GM18508 (cell line): ENCODE results near the gene DHX38.

Experiments used
- ATAC-seq: cut with Tn5 transposase; IDR thresholded peaks from one replicate; pipeline ENCODE4 v1.9.1; 2021; ENCODE audit warnings: moderate number of reproducible peaks; ENCODE audit not compliant: insufficient read depth, unreplicated experiment

The DHX38 gene

GRCh38 chr16:72112906-72113615 is 19.4 kb downstream of the DHX38 start:
- ATAC-seq, result no peak

- ATAC-seq, result no peak
These were observed 19.9 kb downstream of the DHX38 start for GRCh38 chr16:72113616-72113945.

- no peak for ATAC-seq
These were observed 26.4 kb downstream of the DHX38 start for GRCh38 chr16:72120026-72120425.

GRCh38 chr16:72122308-72122707 is 28.7 kb downstream of the DHX38 start:
- ATAC-seq, result no peak

- no peak for ATAC-seq
These were observed 29.3 kb downstream of the DHX38 start for GRCh38 chr16:72122916-72123315.

GRCh38 chr16:72123426-72123825 is 29.8 kb downstream of the DHX38 start:
- no peak for ATAC-seq

- no peak for ATAC-seq
These were observed 30.5 kb downstream of the DHX38 start for GRCh38 chr16:72124148-72124547.

GRCh38 chr16:72124761-72125634 is 31.4 kb downstream of the DHX38 start:
- no peak for ATAC-seq

GRCh38 chr16:72125635-72126428 is 32.2 kb downstream of the DHX38 start:
- no peak for ATAC-seq

- no peak for ATAC-seq
These were observed 32.8 kb downstream of the DHX38 start for GRCh38 chr16:72126429-72126765.

GRCh38 chr16:72128701-72129100 is 35.1 kb downstream of the DHX38 start:
- no peak for ATAC-seq

- ATAC-seq, result no peak
These were observed 36.5 kb downstream of the DHX38 start for GRCh38 chr16:72129976-72130656.

- ATAC-seq, result no peak
These were observed 37.4 kb downstream of the DHX38 start for GRCh38 chr16:72131036-72131435.

- ATAC-seq, result no peak
These were observed 39.1 kb downstream of the DHX38 start for GRCh38 chr16:72132726-72133125.

GRCh38 chr16:72134507-72134906 is 40.9 kb downstream of the DHX38 start:
- no peak for ATAC-seq

- no peak for ATAC-seq
These were observed 43.9 kb downstream of the DHX38 start for GRCh38 chr16:72137380-72138063.

- ATAC-seq, result no peak
These were observed 44.5 kb downstream of the DHX38 start for GRCh38 chr16:72138064-72138572.

- no peak for ATAC-seq
These were observed 46.3 kb downstream of the DHX38 start for GRCh38 chr16:72139908-72140307.

- ATAC-seq, result no peak
These were observed 48.8 kb downstream of the DHX38 start for GRCh38 chr16:72142476-72142875.
